HG02852 (cell line): ENCODE measurements around the gene RELN.

Source experiments
- ATAC-seq: cut with Tn5 transposase; IDR thresholded peaks from one replicate; pipeline ENCODE4 v1.9.1; 2021; ENCODE audit warnings: mild to moderate bottlenecking, moderate library complexity; ENCODE audit not compliant: unreplicated experiment

Gene RELN

GRCh38 chr7:103651593-103652377, 337.7 kb downstream of the RELN start:
- no peak for ATAC-seq

- ATAC-seq = no peak
These were observed 340.4 kb downstream of the RELN start for GRCh38 chr7:103649052-103649451.

GRCh38 chr7:103648135-103648534, 341.3 kb downstream of the RELN start:
- no peak for ATAC-seq

- ATAC-seq = no peak
These were observed 345.1 kb downstream of the RELN start for GRCh38 chr7:103644319-103644718.

- no peak for ATAC-seq
These were observed 349.3 kb downstream of the RELN start for GRCh38 chr7:103640031-103640779.

GRCh38 chr7:103637726-103638125, 351.7 kb downstream of the RELN start:
- ATAC-seq = no peak

- ATAC-seq = no peak
These were observed 352.4 kb downstream of the RELN start for GRCh38 chr7:103637094-103637493.

- ATAC-seq = no peak
These were observed 353.3 kb downstream of the RELN start for GRCh38 chr7:103636153-103636552.

- ATAC-seq = no peak
These were observed 356.5 kb downstream of the RELN start for GRCh38 chr7:103632972-103633371.

- no peak for ATAC-seq
These were observed 357.3 kb downstream of the RELN start for GRCh38 chr7:103632005-103632639.

GRCh38 chr7:103630318-103630717, 359.1 kb downstream of the RELN start:
- ATAC-seq = no peak

GRCh38 chr7:103628742-103629141, 360.7 kb downstream of the RELN start:
- ATAC-seq = no peak

GRCh38 chr7:103626776-103627175, 362.7 kb downstream of the RELN start:
- no peak for ATAC-seq

- ATAC-seq = no peak
These were observed 367.2 kb downstream of the RELN start for GRCh38 chr7:103622274-103622673.

GRCh38 chr7:103613655-103614642, 375.5 kb downstream of the RELN start:
- no peak for ATAC-seq

GRCh38 chr7:103609778-103610177, 379.7 kb downstream of the RELN start:
- no peak for ATAC-seq

- no peak for ATAC-seq
These were observed 383.8 kb downstream of the RELN start for GRCh38 chr7:103605640-103606039.

GRCh38 chr7:103598326-103598905, 391.0 kb downstream of the RELN start:
- no peak for ATAC-seq

GRCh38 chr7:103597606-103598005, 391.9 kb downstream of the RELN start:
- no peak for ATAC-seq

- no peak for ATAC-seq
These were observed 395.3 kb downstream of the RELN start for GRCh38 chr7:103594186-103594585.
